ENCODE results near the gene SLIT3. TPM values are rescaled to one million over a fixed set of nuclear protein-coding genes. Genes with fewer than 3 reads are reported as not detected.

Gene SLIT3
- total and polyA plus RNA-seq, 2 experiments from 2014 or later = 0.59 to 0.71 TPM

- Histone ChIP-seq H3K27me3 (ENCODE audit: insufficient read depth) (no peaks in the 10 kb centered on the region), H3K4me2 (no peak overlapping the region), H3K9me2 (ENCODE audit: insufficient read depth) (no peaks in the 10 kb centered on the region), H3K4me3 (no peak overlapping the region), H4K20me1 (replicated peaks; ENCODE audit: insufficient read depth) (no peaks in the 10 kb centered on the region), H3K36me3 (ENCODE audit: insufficient read depth) (no peaks in the 10 kb centered on the region), H3K27ac (ENCODE audit: low read depth) (no peak overlapping the region), H2AFZ (no peak overlapping the region), H3K4me1 (ENCODE audit: insufficient read depth) (no peaks in the 10 kb centered on the region), H3F3A (replicated peaks; ENCODE audit: low read depth) (no peaks in the 10 kb centered on the region), H3K79me2 (replicated peaks; ENCODE audit: insufficient read depth) (no peaks in the 10 kb centered on the region)
- Mint-ChIP-seq H3K27me3 (ENCODE audit: insufficient read depth, low read depth, poor library complexity) (no peaks in the 10 kb centered on the region), H3K9me3 (no peaks in the 10 kb centered on the region), H3K4me3 (no peak overlapping the region), H3K36me3 (ENCODE audit: low read depth) (no peaks in the 10 kb centered on the region), H3K27ac (no peak overlapping the region), H3K4me1 (no peaks in the 10 kb centered on the region; the same call in 2 of the 3 replicates)
- DNase-seq (ENCODE audit: low spot score) (no peak), ATAC-seq (no peak)
- no peak for TF ChIP-seq STAT1 (IDR thresholded peaks at IDR 0.05; ENCODE audit: unreplicated experiment)
- TF ChIP-seq POLR2AphosphoS5 (IDR thresholded peaks at IDR 0.05; ENCODE audit: low read depth) = no peak
- TF ChIP-seq ZNF331 (CRISPR knock-in tag; IDR thresholded peaks at IDR 0.05; ENCODE audit: low read depth) = no peak
- TF ChIP-seq ZNF114 (CRISPR knock-in tag; IDR thresholded peaks at IDR 0.05) = no peak
- TF ChIP-seq ETS1 (IDR thresholded peaks at IDR 0.05) = no peak
- no peak for TF ChIP-seq REST (IDR thresholded peaks at IDR 0.05; ENCODE audit: unreplicated experiment)
- no peak for TF ChIP-seq JUNB (IDR thresholded peaks at IDR 0.05; ENCODE audit: unreplicated experiment)
Observed at GRCh38 chr5:169286572-169287300, 14.2 kb downstream of the SLIT3 start.

GRCh38 chr5:169283887-169284286 is 17.1 kb downstream of the SLIT3 start:
- peaks cover 12% of the 10 kb centered on the region for H3K4me1 ChIP-seq (ENCODE audit: insufficient read depth)
- H3K27me3 Mint-ChIP-seq (ENCODE audit: insufficient read depth, low read depth, poor library complexity) = no peaks in the 10 kb centered on the region
- no peak for TF ChIP-seq STAT1 (IDR thresholded peaks at IDR 0.05; ENCODE audit: unreplicated experiment)
- no peak for TF ChIP-seq JUNB (IDR thresholded peaks at IDR 0.05; ENCODE audit: unreplicated experiment)
- no peak for TF ChIP-seq ZNF114 (CRISPR knock-in tag; IDR thresholded peaks at IDR 0.05)
- no peak for TF ChIP-seq EZH2 (IDR thresholded peaks at IDR 0.05; ENCODE audit: low read depth, unreplicated experiment)
- TF ChIP-seq ETS1 (IDR thresholded peaks at IDR 0.05) = no peak
- TF ChIP-seq CTCF (conservative IDR thresholded peaks at IDR 0.05; ENCODE audit: low read depth in 2 of 2) = no peak
- TF ChIP-seq REST (IDR thresholded peaks at IDR 0.05; ENCODE audit: unreplicated experiment) = no peak
- TF ChIP-seq ZNF331 (CRISPR knock-in tag; IDR thresholded peaks at IDR 0.05; ENCODE audit: low read depth) = no peak

More at GRCh38 chr5:169283887-169284286, 17.1 kb downstream of the SLIT3 start:
- H3K4me1 Mint-ChIP-seq = peaks cover 13% of the 10 kb centered on the region
- H3K27me3 ChIP-seq (ENCODE audit: insufficient read depth) = no peaks in the 10 kb centered on the region
- H3F3A ChIP-seq (replicated peaks; ENCODE audit: low read depth) = no peaks in the 10 kb centered on the region
- no peak for ATAC-seq
- no peaks in the 10 kb centered on the region for H3K9me2 ChIP-seq (ENCODE audit: insufficient read depth)
- H2AFZ ChIP-seq = no peak overlapping the region
- H3K36me3 Mint-ChIP-seq (ENCODE audit: low read depth) = no peaks in the 10 kb centered on the region
- no peak overlapping the region for H3K27ac Mint-ChIP-seq
- no peak overlapping the region for H3K4me3 Mint-ChIP-seq
- no peak overlapping the region for H3K4me3 ChIP-seq
- no peak for DNase-seq (ENCODE audit: low spot score)
- H3K9me3 Mint-ChIP-seq = no peaks in the 10 kb centered on the region
- no peaks in the 10 kb centered on the region for H4K20me1 ChIP-seq (replicated peaks; ENCODE audit: insufficient read depth)
- H3K27ac ChIP-seq (ENCODE audit: low read depth) = no peak overlapping the region
- no peaks in the 10 kb centered on the region for H3K36me3 ChIP-seq (ENCODE audit: insufficient read depth)
- H3K4me2 ChIP-seq = no peak overlapping the region
- H3K79me2 ChIP-seq (replicated peaks; ENCODE audit: insufficient read depth) = no peaks in the 10 kb centered on the region

Data from GM23338 (cell line).